ENCODE results near the gene KIAA1671.

The KIAA1671 gene

GRCh38 chr22:25023879-25024278 lies 71.4 kb downstream of the KIAA1671 start:
- H3K36me3 ChIP-seq (ENCODE audit: insufficient read depth, low read length) = no peaks in the 10 kb centered on the region
- peaks cover 19% of the 10 kb centered on the region for H3K4me1 ChIP-seq (ENCODE audit: insufficient read depth, low read length)
- H3K9ac ChIP-seq (ENCODE audit: low read depth, low read length) = no peak overlapping the region
- no peaks in the 10 kb centered on the region; the same call in 1 of the 2 replicates for H3K9me3 ChIP-seq (ENCODE audit: control insufficient read depth, insufficient read depth, low read length)

GRCh38 chr22:25024895-25025294 lies 72.4 kb downstream of the KIAA1671 start:
- Histone ChIP-seq H3K9me3 (ENCODE audit: control insufficient read depth, insufficient read depth, low read length) (no peaks in the 10 kb centered on the region), H3K4me1 (ENCODE audit: insufficient read depth, low read length) (peaks cover 19% of the 10 kb centered on the region), H3K9ac (ENCODE audit: low read depth, low read length) (no peak overlapping the region), H3K36me3 (ENCODE audit: insufficient read depth, low read length) (no peaks in the 10 kb centered on the region)

DNA sequence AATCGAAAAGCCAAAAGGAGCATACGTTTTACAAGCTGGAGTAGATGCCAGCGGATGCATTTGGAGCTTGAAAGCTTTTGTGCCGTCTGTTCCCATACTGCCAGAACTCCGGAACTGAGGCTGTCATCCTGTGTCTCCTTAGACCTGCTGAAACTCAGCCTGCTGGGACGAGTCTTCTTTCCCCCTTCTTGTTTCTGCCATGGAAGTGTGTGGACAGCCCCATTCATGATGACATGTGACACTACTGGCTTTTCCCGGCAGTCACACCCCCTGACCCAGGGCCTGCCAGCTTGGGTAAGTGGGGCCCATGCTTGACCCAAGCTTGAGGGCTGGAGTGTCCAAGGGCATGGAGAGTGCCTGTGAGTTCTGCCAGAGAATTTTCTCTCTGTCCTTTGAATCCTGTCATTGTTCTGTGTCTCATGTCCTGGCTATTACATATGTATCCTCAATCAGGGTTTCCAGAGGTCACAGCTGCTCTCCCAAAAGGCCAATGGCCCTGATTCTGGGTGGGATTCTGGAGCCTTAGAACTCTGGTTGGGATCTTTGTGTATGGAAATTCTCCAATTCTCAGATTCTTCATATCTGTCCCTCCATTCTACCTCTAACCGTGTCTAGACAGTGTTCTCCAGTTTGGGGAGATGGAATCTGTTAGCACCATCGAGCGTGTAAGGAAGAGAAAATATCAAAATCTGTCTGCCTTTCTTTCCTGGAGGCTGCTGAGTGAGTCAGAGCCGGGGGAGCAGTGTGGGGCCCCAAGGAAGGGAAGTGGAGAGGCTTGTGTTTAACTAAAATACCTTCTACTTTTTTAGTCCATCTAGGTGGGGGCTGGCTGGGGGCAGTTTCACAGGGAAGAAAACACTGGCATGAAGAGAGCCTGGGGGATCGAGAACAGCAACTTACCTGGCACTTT lies 73.2 kb downstream of the KIAA1671 start:
- H3K4me1 ChIP-seq (ENCODE audit: insufficient read depth, low read length) = peaks cover 19% of the 10 kb centered on the region
- H3K9me3 ChIP-seq (ENCODE audit: control insufficient read depth, insufficient read depth, low read length) = no peaks in the 10 kb centered on the region
- H3K36me3 ChIP-seq (ENCODE audit: insufficient read depth, low read length) = no peaks in the 10 kb centered on the region
- H3K9ac ChIP-seq (ENCODE audit: low read depth, low read length) = no peak overlapping the region

GRCh38 chr22:25027043-25027906 lies 74.8 kb downstream of the KIAA1671 start:
- Histone ChIP-seq H3K9me3 (ENCODE audit: control insufficient read depth, insufficient read depth, low read length) (no peaks in the 10 kb centered on the region), H3K4me1 (ENCODE audit: insufficient read depth, low read length) (peaks cover 19% of the 10 kb centered on the region), H3K9ac (ENCODE audit: low read depth, low read length) (no peak overlapping the region), H3K36me3 (ENCODE audit: insufficient read depth, low read length) (no peaks in the 10 kb centered on the region)

GRCh38 chr22:25027959-25028840 lies 75.7 kb downstream of the KIAA1671 start:
- H3K9ac ChIP-seq (ENCODE audit: low read depth, low read length) = no peak overlapping the region

GRCh38 chr22:25028841-25029141 lies 76.3 kb downstream of the KIAA1671 start:
- Histone ChIP-seq H3K4me1 (ENCODE audit: insufficient read depth, low read length) (peaks cover 19% of the 10 kb centered on the region), H3K9ac (ENCODE audit: low read depth, low read length) (no peak overlapping the region), H3K9me3 (ENCODE audit: control insufficient read depth, insufficient read depth, low read length) (no peaks in the 10 kb centered on the region), H3K36me3 (ENCODE audit: insufficient read depth, low read length) (no peaks in the 10 kb centered on the region)

More at GRCh38 chr22:25027959-25028840, 75.7 kb downstream of the KIAA1671 start:
- H3K4me1 ChIP-seq (ENCODE audit: insufficient read depth, low read length) = peaks cover 19% of the 10 kb centered on the region
- no peaks in the 10 kb centered on the region for H3K9me3 ChIP-seq (ENCODE audit: control insufficient read depth, insufficient read depth, low read length)
- no peaks in the 10 kb centered on the region for H3K36me3 ChIP-seq (ENCODE audit: insufficient read depth, low read length)

DNA sequence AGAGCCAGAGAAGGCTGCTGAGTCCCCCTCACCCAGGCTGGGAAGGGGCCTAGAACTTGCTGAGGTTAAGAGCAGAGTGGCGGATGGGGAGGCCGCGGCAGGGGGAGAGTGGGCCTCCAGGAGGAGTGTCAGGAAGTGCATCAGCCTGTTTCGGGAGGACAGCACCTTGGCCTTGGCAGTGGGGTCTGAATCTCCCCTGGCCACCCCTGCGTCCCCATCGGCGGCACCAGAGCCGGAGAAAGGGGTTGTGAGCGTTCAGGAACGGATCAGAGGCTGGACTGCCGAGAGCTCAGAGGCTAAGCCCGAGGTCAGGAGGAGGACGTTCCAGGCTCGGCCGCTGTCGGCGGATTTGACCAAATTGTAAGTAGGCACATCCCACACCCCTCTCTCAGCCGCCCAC lies 76.7 kb downstream of the KIAA1671 start:
- no peaks in the 10 kb centered on the region for H3K9me3 ChIP-seq (ENCODE audit: control insufficient read depth, insufficient read depth, low read length)
- peaks cover 19% of the 10 kb centered on the region for H3K4me1 ChIP-seq (ENCODE audit: insufficient read depth, low read length)
- no peak overlapping the region for H3K9ac ChIP-seq (ENCODE audit: low read depth, low read length)
- H3K36me3 ChIP-seq (ENCODE audit: insufficient read depth, low read length) = no peaks in the 10 kb centered on the region

GRCh38 chr22:25030636-25031035 lies 78.1 kb downstream of the KIAA1671 start:
- H3K9me3 ChIP-seq (ENCODE audit: control insufficient read depth, insufficient read depth, low read length) = no peaks in the 10 kb centered on the region
- H3K4me1 ChIP-seq (ENCODE audit: insufficient read depth, low read length) = peaks cover 15% of the 10 kb centered on the region
- H3K36me3 ChIP-seq (ENCODE audit: insufficient read depth, low read length) = no peaks in the 10 kb centered on the region
- no peak overlapping the region for H3K9ac ChIP-seq (ENCODE audit: low read depth, low read length)

- H3K36me3 ChIP-seq (ENCODE audit: insufficient read depth, low read length) = no peaks in the 10 kb centered on the region
- H3K4me1 ChIP-seq (ENCODE audit: insufficient read depth, low read length) = peaks cover 7% of the 10 kb centered on the region
- no peak overlapping the region for H3K9ac ChIP-seq (ENCODE audit: low read depth, low read length)
- H3K9me3 ChIP-seq (ENCODE audit: control insufficient read depth, insufficient read depth, low read length) = no peaks in the 10 kb centered on the region
Measured at GRCh38 chr22:25032066-25032465, 79.5 kb downstream of the KIAA1671 start.

- no peaks in the 10 kb centered on the region for H3K9me3 ChIP-seq (ENCODE audit: control insufficient read depth, insufficient read depth, low read length)
- H3K4me1 ChIP-seq (ENCODE audit: insufficient read depth, low read length) = no peaks in the 10 kb centered on the region
- no peak overlapping the region for H3K9ac ChIP-seq (ENCODE audit: low read depth, low read length)
- no peaks in the 10 kb centered on the region for H3K36me3 ChIP-seq (ENCODE audit: insufficient read depth, low read length)
Measured at GRCh38 chr22:25035715-25036114, 83.2 kb downstream of the KIAA1671 start.

DNA sequence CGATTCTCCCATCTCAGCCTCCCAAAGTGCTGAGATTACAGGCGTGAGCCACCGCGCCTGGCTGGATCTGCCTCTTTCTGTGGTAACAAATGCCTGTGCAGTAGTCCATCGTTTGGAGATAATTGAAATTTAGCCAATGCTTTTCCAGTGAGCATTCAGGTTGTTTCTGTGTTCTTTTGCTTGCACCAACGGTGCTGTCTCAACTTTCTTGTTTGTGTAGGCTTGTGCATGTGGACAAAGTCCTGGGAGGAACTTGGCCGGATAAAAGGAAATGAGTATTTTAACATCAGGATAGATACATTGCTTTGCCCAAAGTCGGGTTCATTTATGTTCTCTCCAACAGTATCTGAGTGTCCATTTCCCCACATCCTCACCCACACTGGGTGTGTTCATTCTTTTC lies 85.7 kb downstream of the KIAA1671 start:
- Histone ChIP-seq H3K4me1 (ENCODE audit: insufficient read depth, low read length) (no peaks in the 10 kb centered on the region), H3K9ac (ENCODE audit: low read depth, low read length) (no peak overlapping the region), H3K9me3 (ENCODE audit: control insufficient read depth, insufficient read depth, low read length) (no peaks in the 10 kb centered on the region), H3K36me3 (ENCODE audit: insufficient read depth, low read length) (no peaks in the 10 kb centered on the region)

DNA sequence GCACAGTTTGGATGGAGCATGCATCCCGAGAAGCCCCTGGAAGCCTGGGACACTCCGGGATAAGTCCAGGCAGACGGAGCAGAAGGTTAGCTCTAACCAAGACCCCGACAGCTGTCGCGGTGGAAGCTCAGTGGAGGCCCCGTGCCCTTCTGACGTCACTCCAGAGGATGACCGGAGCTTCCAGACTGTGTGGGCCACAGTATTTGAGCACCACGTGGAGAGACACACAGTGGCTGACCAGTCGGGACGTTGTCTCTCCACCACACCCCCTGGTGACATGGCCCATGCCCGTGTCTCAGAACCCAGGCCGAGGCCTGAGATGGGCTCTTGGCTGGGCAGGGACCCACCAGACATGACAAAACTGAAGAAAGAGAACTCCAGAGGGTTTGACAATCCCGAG lies 86.3 kb downstream of the KIAA1671 start:
- no peaks in the 10 kb centered on the region for H3K36me3 ChIP-seq (ENCODE audit: insufficient read depth, low read length)
- no peaks in the 10 kb centered on the region for H3K9me3 ChIP-seq (ENCODE audit: control insufficient read depth, insufficient read depth, low read length)
- no peak overlapping the region for H3K9ac ChIP-seq (ENCODE audit: low read depth, low read length)
- H3K4me1 ChIP-seq (ENCODE audit: insufficient read depth, low read length) = no peaks in the 10 kb centered on the region

GRCh38 chr22:25039255-25039654 lies 86.7 kb downstream of the KIAA1671 start:
- Histone ChIP-seq H3K9ac (ENCODE audit: low read depth, low read length) (no peak overlapping the region), H3K4me1 (ENCODE audit: insufficient read depth, low read length) (no peaks in the 10 kb centered on the region), H3K36me3 (ENCODE audit: insufficient read depth, low read length) (no peaks in the 10 kb centered on the region), H3K9me3 (ENCODE audit: control insufficient read depth, insufficient read depth, low read length) (no peaks in the 10 kb centered on the region)

DNA sequence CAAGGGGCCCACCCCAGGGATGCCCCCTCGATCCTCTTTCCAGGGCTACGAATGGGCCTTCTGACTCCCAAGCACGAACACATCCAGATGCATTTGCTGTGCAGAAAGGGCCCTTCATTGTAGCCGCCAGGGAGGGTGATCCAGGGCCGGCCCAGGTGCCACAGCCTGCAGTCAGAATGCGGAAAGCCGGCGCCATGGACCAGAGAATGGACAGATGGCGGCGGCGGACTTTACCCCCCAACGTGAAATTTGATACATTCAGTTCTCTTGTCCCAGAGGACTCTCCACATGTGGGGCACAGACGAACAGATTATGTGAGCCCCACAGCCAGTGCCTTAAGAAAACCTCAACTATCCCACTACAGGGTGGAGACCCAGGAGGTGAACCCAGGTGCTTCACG lies 87.2 kb downstream of the KIAA1671 start:
- Histone ChIP-seq H3K4me1 (ENCODE audit: insufficient read depth, low read length) (no peaks in the 10 kb centered on the region), H3K9ac (ENCODE audit: low read depth, low read length) (no peak overlapping the region), H3K36me3 (ENCODE audit: insufficient read depth, low read length) (no peaks in the 10 kb centered on the region), H3K9me3 (ENCODE audit: control insufficient read depth, insufficient read depth, low read length) (no peaks in the 10 kb centered on the region)
